K562 (cell line): ENCODE data around the gene CEBPE. TPM values are rescaled to one million over a fixed set of nuclear protein-coding genes. Genes with fewer than 3 reads are reported as not detected.

Experiments used
- ARID1B ChIP-seq: fragments of 450-650 bp; IDR thresholded peaks from 2 replicates; pipeline ENCODE4 v1.6.1; 2016; ENCODE audit warnings: antibody characterized with exemption, mild to moderate bottlenecking, inconsistent platforms
- BRF2 ChIP-seq: IDR thresholded peaks from 3 replicates; pipeline ENCODE4 v1.6.1; 2011; ENCODE audit warnings: borderline replicate concordance, mild to moderate bottlenecking; ENCODE audit not compliant: insufficient read length, insufficient read depth
- CHD4 ChIP-seq: fragments of 200-600 bp; sonication (generic); IDR thresholded peaks from 3 replicates; pipeline ENCODE4 v1.6.1; 2012; ENCODE audit warnings: low read depth, mild to moderate bottlenecking, mixed read lengths, low read length, inconsistent platforms; ENCODE audit not compliant: insufficient read depth, insufficient replicate concordance, poor library complexity, severe bottlenecking
- EP300 ChIP-seq: IDR thresholded peaks from 2 replicates; pipeline ENCODE4 v1.6.1; 2012; ENCODE audit warnings: low read length, improper control_type of control experiment
- ETS2 ChIP-seq: IDR thresholded peaks from 2 replicates; pipeline ENCODE4 v1.6.1; 2016; ENCODE audit warnings: borderline replicate concordance, missing genetic modification characterization, mild to moderate bottlenecking, moderate library complexity, missing compliant biosample characterization; ENCODE audit not compliant: poor library complexity, severe bottlenecking
- FOXP4 ChIP-seq: sonication (generic); formaldehyde crosslinking; IDR thresholded peaks from 2 replicates; pipeline ENCODE4 v1.8.0; 2022; ENCODE audit warnings: mild to moderate bottlenecking, missing genetic modification reagents, borderline replicate concordance
- NRF1 ChIP-seq, 2 experiments: fragments of 450-650 bp; IDR thresholded peaks in 1 of 2; conservative IDR thresholded peaks in 1 of 2; 2 replicates each; pipeline ENCODE4 v1.6.1; 2014; ENCODE audit warnings: mild to moderate bottlenecking in 2 of 2
- POLR2AphosphoS2 ChIP-seq: IDR thresholded peaks from 2 replicates; pipeline ENCODE4 v1.6.1; 2012; ENCODE audit warnings: low read length, improper control_type of control experiment
- SMARCE1 ChIP-seq: fragments of 450-650 bp; IDR thresholded peaks from 2 replicates; pipeline ENCODE4 v1.7.1; 2016; ENCODE audit warnings: mild to moderate bottlenecking
- U2AF1 ChIP-seq: fragments of 200-400 bp; formaldehyde crosslinking; optimal IDR thresholded peaks from 2 replicates; pipeline ENCODE3; 2017; ENCODE audit warnings: mild to moderate bottlenecking, low read depth, low read length, moderate library complexity
- XRCC4 ChIP-seq: IDR thresholded peaks from one replicate; pipeline ENCODE4 v1.6.1; 2011; ENCODE audit not compliant: insufficient read depth, insufficient read length; ENCODE audit errors: extremely low read depth
- YBX1 ChIP-seq: fragments of 450-650 bp; IDR thresholded peaks from 2 replicates; pipeline ENCODE4 v1.7.1; 2016; ENCODE audit warnings: mild to moderate bottlenecking
- ZNF77 ChIP-seq: fragments of 250-450 bp; sonication (Bioruptor Pico); IDR thresholded peaks from 2 replicates; pipeline ENCODE4 v1.5.0; 2020
- ZNF780A ChIP-seq: fragments of 250-450 bp; sonication (Bioruptor Pico); IDR thresholded peaks from 2 replicates; pipeline ENCODE4 v1.5.0; 2021; ENCODE audit warnings: mild to moderate bottlenecking
- ZNF785 ChIP-seq: fragments of 250-450 bp; sonication (Bioruptor Pico); IDR thresholded peaks from 2 replicates; pipeline ENCODE4 v1.4.0; 2020; ENCODE audit warnings: mild to moderate bottlenecking
- polyA plus RNA-seq, 8 experiments: library from polyadenylated mRNA; depleted of rRNA in 4 of 8; stranded (reverse) in 5 of 8; unstranded in 3 of 8; fragments of >200 nt; fragmentation: Nextera tagmentation in 2 of 8; fragmentation: Illumina TruSeq in 1 of 8; extraction: Ambion mirVana in 2 of 8; extraction: Trizol in 1 of 8; gene quantifications; 2 replicates each; pipeline versions ENCODE4 v1.2.1 to v1.2.3, GENCODE V29; 2011 to 2014; ENCODE audit warnings: inconsistent platforms in 1 of 8, missing spikeins in 1 of 8
- total RNA-seq, 7 experiments: library from RNA; depleted of rRNA in 6 of 7; stranded (reverse); fragments of >200 nt in 6 of 7; fragmentation: Illumina TruSeq in 2 of 7; extraction: Trizol in 2 of 7; gene quantifications; 2 replicates each; pipeline versions ENCODE4 v1.2.1 to v1.2.3, GENCODE V29; 2011 to 2021; ENCODE audit warnings: low replicate concordance in 1 of 7
- TF ChIP-seq, protein P1 (sequence below): fragments of 450-650 bp; IDR thresholded peaks from 2 replicates; pipeline ENCODE4 v1.6.1; 2014; ENCODE audit warnings: low read depth, mild to moderate bottlenecking, moderate library complexity, borderline replicate concordance

Gene CEBPE
- total and polyA plus RNA-seq, 9 of the 15 experiments (the other 6 are each of a cell fraction or from before 2014, with no cell fraction given) = 0.09 to 0.15 (median 0.13) TPM; not detected in 6

- TF ChIP-seq XRCC4 (no peak), CHD4 (no peak), NRF1 (conservative IDR thresholded peaks at IDR 0.05 in 1 of 2, IDR thresholded peaks at IDR 0.05 in 1 of 2) (peak; percentile 83 to 85), POLR2AphosphoS2 (peak; percentile 87), ARID1B (no peak; the same call in 1 of the 2 replicates), BRF2 (no peak), ZNF780A (CRISPR knock-in tag) (no peak), FOXP4 (CRISPR knock-in tag) (no peak), U2AF1 (no peak), ETS2 (tag) (no peak), SMARCE1 (peak; percentile 54), ZNF77 (no peak), EP300 (peak; percentile 37; the same call in 1 of the 2 replicates), YBX1 (no peak), ZNF785 (CRISPR knock-in tag) (no peak)
- TF ChIP-seq, protein P1, sequence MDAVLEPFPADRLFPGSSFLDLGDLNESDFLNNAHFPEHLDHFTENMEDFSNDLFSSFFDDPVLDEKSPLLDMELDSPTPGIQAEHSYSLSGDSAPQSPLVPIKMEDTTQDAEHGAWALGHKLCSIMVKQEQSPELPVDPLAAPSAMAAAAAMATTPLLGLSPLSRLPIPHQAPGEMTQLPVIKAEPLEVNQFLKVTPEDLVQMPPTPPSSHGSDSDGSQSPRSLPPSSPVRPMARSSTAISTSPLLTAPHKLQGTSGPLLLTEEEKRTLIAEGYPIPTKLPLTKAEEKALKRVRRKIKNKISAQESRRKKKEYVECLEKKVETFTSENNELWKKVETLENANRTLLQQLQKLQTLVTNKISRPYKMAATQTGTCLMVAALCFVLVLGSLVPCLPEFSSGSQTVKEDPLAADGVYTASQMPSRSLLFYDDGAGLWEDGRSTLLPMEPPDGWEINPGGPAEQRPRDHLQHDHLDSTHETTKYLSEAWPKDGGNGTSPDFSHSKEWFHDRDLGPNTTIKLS = peak; percentile 75; the same call in 1 of the 2 replicates
Observed at GRCh38 chr14:23095196-23096108, 23.6 kb downstream of the CEBPE start, which contains the start of gene C14orf119 (continued).
